Stomach (tissue), 4 donors: Measurements from ENCODE around the gene MAGEF1.

Experiments used
- POLR2A ChIP-seq, 4 donors: fragments of 450-650 bp; IDR thresholded peaks; one replicate each; pipeline ENCODE4 v1.6.1; 2016; ENCODE audit warnings: antibody characterized with exemption in 4 of 4, control low read depth in 2 of 4, mild to moderate bottlenecking in 1 of 4, moderate library complexity in 1 of 4
- POLR2AphosphoS5 ChIP-seq, 3 donors: sonication (generic); formaldehyde crosslinking; IDR thresholded peaks; one replicate each; pipeline ENCODE4 v1.6.1; 2016; ENCODE audit warnings: antibody characterized with exemption in 3 of 3
- TF ChIP-seq, protein P1 (sequence below), 7 experiments: fragments of 450-650 bp in 4 of 7; fragments of 200-600 bp in 3 of 7; sonication (generic) in 3 of 7; IDR thresholded peaks; one replicate each; pipeline ENCODE4 v1.5.1; 2016 to 2019; ENCODE audit warnings: antibody characterized with exemption in 7 of 7, control low read depth in 2 of 7, mild to moderate bottlenecking in 1 of 7

DNA sequence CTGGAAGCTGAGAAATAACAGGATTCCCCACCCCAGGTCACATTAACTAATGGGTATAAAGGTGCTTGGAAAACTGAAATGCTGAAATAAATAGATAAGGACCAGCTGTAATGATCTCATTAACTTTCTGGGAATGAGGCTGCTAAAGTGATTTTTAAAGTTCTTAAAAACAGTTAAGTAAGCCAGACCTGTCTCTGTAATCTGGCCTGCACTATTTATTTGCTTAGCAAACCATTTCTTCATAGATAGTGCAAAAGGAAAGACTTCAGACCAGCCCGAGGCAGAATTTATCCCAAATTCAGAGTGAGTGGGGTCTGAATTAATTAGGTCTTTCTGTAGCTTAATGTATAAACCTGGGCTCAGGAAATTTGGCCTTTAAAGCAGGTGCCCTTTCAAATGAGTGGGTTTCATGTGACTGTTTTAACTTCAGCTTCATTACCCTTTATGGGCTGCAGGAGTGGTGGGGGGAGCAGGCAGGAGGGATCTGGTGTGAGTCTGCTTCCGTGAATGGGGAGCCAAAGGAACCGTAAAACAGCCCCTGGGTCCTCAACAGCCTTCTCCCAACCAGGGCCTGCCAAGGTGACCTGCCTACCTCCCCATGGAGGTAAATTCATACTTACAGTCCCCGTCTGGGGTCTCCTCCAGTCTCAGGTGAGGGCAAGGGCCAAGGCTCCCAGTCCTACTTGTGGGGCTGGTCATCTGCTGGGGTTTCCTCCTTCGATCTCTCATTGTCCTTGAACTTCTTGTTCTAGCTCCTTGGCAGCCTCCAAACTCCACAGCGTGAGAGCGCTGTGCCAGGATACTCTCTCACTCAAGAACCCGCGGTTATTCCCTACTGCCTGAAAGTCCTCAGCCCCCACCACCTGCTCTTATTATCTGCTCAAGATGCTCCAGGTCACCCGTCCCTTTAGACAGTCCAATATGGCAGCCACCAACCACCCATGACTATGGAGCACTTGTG is 31.2 kb downstream of the MAGEF1 start:
- TF ChIP-seq, protein P1, sequence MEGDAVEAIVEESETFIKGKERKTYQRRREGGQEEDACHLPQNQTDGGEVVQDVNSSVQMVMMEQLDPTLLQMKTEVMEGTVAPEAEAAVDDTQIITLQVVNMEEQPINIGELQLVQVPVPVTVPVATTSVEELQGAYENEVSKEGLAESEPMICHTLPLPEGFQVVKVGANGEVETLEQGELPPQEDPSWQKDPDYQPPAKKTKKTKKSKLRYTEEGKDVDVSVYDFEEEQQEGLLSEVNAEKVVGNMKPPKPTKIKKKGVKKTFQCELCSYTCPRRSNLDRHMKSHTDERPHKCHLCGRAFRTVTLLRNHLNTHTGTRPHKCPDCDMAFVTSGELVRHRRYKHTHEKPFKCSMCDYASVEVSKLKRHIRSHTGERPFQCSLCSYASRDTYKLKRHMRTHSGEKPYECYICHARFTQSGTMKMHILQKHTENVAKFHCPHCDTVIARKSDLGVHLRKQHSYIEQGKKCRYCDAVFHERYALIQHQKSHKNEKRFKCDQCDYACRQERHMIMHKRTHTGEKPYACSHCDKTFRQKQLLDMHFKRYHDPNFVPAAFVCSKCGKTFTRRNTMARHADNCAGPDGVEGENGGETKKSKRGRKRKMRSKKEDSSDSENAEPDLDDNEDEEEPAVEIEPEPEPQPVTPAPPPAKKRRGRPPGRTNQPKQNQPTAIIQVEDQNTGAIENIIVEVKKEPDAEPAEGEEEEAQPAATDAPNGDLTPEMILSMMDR (IDR thresholded peaks at IDR 0.05): no peak
- TF ChIP-seq POLR2A (IDR thresholded peaks at IDR 0.05) (no peak), POLR2AphosphoS5 (IDR thresholded peaks at IDR 0.05) (no peak)
